GM12878 (cell line): ENCODE measurements around the gene CXorf58.

Source experiments
- CBX5 ChIP-seq: sonication (generic); IDR thresholded peaks from 2 replicates; pipeline ENCODE4 v1.6.1; 2016; ENCODE audit warnings: low read depth, moderate library complexity, mild to moderate bottlenecking, inconsistent platforms
- CTCF ChIP-seq, 3 experiments: IDR thresholded peaks in 2 of 3; conservative IDR thresholded peaks in 1 of 3; 2 replicates each; pipeline ENCODE4 v1.5.1; 2011; ENCODE audit warnings: low read depth in 3 of 3, low read length in 3 of 3, mild to moderate bottlenecking in 3 of 3, control low read depth in 2 of 3, moderate library complexity in 2 of 3, inconsistent platforms in 1 of 3, mixed read lengths in 1 of 3; ENCODE audit not compliant: control insufficient read depth in 2 of 3, insufficient read depth in 1 of 3; ENCODE audit errors: extremely low read depth in 1 of 3
- GABPA ChIP-seq: IDR thresholded peaks from 2 replicates; pipeline ENCODE4 v1.6.1; 2014; ENCODE audit warnings: antibody characterized with exemption, low read depth, mild to moderate bottlenecking, inconsistent platforms
- HDAC2 ChIP-seq: fragments of 200-600 bp; sonication (generic); IDR thresholded peaks from 2 replicates; pipeline ENCODE4 v1.6.1; 2017
- PML ChIP-seq: IDR thresholded peaks from 2 replicates; pipeline ENCODE4 v1.6.1; 2012; ENCODE audit warnings: low read length, inconsistent platforms
- POLR2AphosphoS5 ChIP-seq: IDR thresholded peaks from 2 replicates; pipeline ENCODE4 v1.6.1; 2011; ENCODE audit warnings: mild to moderate bottlenecking, low read length, inconsistent platforms
- RAD21 ChIP-seq: IDR thresholded peaks from 2 replicates; pipeline ENCODE4 v1.6.1; 2011; ENCODE audit warnings: mild to moderate bottlenecking, low read depth, low read length, moderate library complexity; ENCODE audit not compliant: insufficient read depth
- RCOR1 ChIP-seq: conservative IDR thresholded peaks from 2 replicates; pipeline ENCODE4 v1.6.1; 2012; ENCODE audit warnings: low read depth, low read length, improper control_type of control experiment
- SIN3A ChIP-seq: IDR thresholded peaks from 2 replicates; pipeline ENCODE4 v1.6.1; 2012; ENCODE audit warnings: low read depth, low read length, improper control_type of control experiment
- SMAD1 ChIP-seq: fragments of 450-650 bp; IDR thresholded peaks from 2 replicates; pipeline ENCODE4 v1.6.1; 2018; ENCODE audit warnings: mild to moderate bottlenecking, low read depth; ENCODE audit not compliant: partially characterized antibody
- TCF12 ChIP-seq: IDR thresholded peaks from 2 replicates; pipeline ENCODE4 v1.6.1; 2011; ENCODE audit warnings: low read depth, mild to moderate bottlenecking, low read length
- ZZZ3 ChIP-seq: IDR thresholded peaks from 2 replicates; pipeline ENCODE4 v1.6.1; 2011; ENCODE audit warnings: low read depth; ENCODE audit not compliant: control insufficient read depth, insufficient read length
- TF ChIP-seq, protein P1 (sequence below): IDR thresholded peaks from 2 replicates; pipeline ENCODE4 v1.6.1; 2011; ENCODE audit warnings: borderline replicate concordance, low read depth, mild to moderate bottlenecking, moderate library complexity, mixed read lengths, low read length; ENCODE audit not compliant: insufficient read depth; ENCODE audit errors: extremely low read length

DNA sequence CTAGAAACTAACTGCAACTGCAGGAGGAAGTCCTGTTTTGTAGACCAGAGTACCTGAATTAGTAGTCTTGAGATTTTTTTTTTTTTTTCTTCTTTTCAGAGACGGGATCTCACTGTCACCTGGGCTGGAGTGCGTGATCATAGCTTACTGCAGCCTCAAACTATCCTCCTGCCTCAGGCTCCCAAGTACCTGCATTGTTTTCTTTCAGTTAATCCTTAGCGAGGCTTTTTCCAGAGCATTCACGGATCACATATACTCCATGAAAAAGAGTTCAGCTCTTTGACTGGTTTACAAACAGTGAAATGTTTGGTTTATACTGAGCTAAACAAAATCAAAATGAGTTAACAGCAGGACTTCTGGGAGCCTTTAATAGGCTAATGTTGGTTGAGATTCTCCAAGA lies 73.4 kb downstream of the CXorf58 start:
- TF ChIP-seq CBX5 (no peak), GABPA (no peak), PML (no peak), SMAD1 (no peak), POLR2AphosphoS5 (no peak), CTCF (IDR thresholded peaks at IDR 0.05 in 2 of 3, conservative IDR thresholded peaks at IDR 0.05 in 1 of 3; ENCODE audit: control insufficient read depth in 2 of 3, extremely low read depth in 1 of 3, insufficient read depth in 1 of 3, low read depth in 3 of 3, low read length in 3 of 3) (no peak), TCF12 (no peak), RCOR1 (no peak), SIN3A (no peak), HDAC2 (no peak), RAD21 (no peak), ZZZ3 (no peak)
- TF ChIP-seq, protein P1, sequence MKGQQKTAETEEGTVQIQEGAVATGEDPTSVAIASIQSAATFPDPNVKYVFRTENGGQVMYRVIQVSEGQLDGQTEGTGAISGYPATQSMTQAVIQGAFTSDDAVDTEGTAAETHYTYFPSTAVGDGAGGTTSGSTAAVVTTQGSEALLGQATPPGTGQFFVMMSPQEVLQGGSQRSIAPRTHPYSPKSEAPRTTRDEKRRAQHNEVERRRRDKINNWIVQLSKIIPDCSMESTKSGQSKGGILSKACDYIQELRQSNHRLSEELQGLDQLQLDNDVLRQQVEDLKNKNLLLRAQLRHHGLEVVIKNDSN = no peak
